NCI-H510A treated with DMSO at 0.1 percent for 48 hours (cell line): Measurements from ENCODE around the gene RASSF6.
"Not testable (repeated sequence)": the region's sequence is repeated elsewhere in the genome, so short reads cannot be mapped to it uniquely, and the experiment has no call there.

Experiments used
- DNase-seq: peaks from one replicate; lab custom pipeline; 2025; lab: John Stamatoyannopoulos, UW

Gene RASSF6

DNA sequence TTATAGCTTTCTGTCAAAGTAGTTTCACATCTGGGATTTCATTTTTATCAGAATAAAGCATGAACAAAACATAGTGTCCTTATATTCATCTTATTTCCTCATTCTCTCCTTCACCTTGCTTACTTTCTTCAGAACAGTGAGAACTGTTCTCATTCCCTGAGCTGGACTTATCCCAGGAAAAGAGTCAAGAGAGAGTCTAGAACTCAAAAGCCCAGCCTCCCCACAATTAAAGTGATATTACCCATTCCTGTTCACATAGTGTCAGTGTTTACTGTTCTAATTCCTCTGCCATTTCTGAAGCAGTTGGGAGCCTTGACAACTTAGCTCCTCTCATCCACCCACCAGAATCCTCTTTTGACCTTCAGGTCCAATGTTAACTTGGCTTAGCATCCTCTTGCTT lies 42.9 kb downstream of the RASSF6 start:
- DNase-seq: no peak

DNA sequence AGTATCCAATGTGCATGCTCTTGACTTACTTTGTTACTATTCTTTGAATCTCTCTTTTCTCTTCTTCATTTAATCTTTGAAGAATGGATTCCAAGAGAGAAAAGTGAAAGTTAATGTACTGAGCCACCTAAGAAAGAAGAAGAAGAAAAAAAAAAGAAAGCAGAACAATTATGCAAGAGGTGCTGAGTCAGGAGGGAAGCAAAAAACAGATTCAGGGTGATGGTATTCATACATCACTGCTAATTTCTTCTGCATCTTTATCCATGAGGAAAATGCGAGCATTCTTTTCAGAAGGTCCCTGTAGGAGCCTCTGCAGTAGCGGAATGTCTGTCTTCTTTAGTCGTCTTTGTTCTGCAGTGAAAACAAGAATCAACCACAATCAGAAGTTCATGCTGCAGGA lies 43.9 kb downstream of the RASSF6 start:
- no peak for DNase-seq

DNA sequence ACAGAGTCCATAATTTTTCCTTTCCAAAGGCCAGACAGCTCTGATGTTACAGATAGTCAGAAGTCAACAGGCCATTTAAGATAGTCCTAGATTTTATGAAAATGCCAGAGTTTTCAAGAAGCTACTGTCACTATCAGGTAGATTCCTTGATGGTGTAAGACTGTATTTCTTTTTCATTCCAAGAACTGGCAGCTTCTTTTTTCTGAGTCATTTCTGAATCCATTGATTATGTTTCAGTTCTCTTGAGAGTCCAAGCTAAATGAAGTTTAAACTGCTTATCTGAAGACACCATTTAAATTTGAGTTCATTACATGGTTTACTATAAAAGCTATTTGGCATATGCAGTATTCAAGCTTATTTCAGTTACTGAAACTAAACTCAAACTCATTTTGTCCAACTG lies 44.6 kb downstream of the RASSF6 start:
- DNase-seq: no peak

DNA sequence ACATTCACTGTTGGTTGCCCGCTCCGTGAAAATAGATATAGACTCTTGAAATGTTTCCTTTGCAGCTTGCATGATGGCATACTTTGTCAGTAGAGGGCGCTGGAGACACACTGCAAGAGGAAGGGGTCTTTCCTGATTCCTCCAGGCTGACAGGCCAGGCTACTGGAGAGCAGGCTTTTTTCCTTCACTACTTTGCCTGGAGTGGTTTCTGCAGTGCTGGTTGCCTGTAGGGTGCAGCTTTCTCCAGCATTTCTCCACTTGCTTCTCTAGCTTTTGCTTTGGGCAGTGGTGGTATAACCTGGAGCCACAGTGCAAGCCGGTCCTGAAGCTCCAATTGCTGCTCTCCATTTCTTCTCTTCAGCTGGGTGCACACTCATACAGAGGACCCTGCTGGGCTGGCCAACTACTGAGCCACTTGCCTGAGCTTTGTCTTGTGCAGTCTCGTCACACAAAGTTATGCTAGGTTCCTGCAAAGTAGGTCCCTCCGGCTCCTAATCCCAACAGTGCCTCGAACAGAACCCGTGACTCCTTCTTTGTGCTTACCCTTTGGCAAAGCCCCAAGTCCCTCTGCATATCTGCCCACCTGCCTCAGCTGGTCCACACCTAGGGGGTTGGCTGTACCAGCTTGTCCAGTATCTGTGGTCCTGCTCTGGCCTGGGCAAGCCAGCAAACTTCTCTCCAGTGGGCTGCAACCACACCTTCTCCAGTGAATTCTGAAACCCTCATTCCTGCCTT lies 46.3 kb downstream of the RASSF6 start:
- DNase-seq: peak; percentile 98

DNA sequence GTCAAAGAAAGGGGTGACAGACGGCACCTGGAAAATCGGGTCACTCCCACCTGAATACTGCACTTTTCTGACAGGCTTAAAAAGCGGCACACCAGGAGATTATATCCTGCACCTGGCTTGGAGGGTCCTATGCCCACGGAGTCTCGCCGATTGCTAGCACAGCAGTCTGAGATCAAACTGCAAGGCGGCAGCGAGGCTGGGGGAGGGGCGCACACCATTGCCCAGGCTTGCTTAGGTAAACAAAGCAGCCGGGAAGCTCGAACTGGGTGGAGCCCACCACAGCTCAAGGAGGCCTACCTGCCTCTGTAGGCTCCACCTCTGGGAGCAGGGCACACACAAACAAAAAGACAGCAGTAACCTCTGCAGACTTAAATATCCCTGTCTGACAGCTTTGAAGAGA lies 69.4 kb downstream of the RASSF6 start:
- not testable (repeated sequence) for DNase-seq

DNA sequence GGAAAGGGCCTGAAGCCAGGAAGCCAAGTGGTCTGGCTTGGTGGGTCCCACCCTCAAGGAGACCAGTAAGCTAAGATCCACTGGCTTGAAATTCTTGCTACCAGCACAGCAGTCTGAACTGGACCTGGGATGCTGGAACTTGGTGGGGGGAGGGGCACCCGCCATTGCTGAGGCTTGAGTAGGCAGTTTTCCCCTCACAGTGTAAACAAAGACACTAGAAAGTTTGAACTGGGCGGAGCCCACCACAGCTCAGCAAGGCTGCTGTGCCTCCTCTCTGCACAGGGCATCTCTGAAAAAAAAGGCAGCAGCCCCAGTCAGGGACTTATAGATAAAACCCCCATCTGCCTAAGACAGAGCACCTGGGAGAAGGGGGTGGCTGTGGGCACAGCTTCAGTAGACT lies 75.6 kb downstream of the RASSF6 start:
- DNase-seq: no peak

DNA sequence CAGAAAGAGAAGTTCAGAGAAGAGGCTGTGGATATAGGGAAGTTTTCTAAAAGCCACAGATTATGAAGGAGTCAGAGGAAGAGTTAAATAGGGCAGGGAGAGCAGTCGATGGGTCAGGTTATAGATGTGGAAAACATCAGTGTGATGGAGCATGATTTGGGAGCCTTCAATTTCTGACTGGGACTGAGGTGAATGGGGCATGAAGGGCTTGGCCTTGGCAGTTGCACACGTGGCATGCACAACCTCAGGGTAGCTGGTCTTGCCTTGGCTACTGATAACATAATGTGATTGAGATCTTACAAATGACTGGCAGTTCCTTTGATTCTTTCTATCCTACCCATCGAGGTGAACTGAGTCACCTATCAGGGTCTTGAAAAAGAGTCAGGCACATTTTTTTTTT lies 79.0 kb downstream of the RASSF6 start:
- DNase-seq: no peak

DNA sequence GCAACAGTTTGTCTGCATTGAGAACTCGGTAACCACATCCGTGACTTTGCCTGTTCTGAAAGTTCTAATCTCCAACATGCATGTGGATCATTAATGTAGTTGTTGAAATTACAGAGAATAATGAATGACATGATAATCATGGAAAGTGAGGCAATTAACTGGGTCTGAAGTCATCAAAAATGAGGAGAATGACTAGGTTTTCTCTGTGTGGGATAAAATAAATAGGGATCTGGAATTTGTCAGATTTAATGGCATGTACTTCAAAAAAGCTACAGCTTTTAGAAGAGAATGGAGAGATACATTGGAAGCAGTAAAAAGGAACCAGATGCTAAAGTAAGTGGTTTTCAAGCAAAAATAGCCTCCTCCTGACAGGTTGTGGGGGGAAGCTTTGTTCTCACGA lies 79.4 kb downstream of the RASSF6 start:
- no peak for DNase-seq

DNA sequence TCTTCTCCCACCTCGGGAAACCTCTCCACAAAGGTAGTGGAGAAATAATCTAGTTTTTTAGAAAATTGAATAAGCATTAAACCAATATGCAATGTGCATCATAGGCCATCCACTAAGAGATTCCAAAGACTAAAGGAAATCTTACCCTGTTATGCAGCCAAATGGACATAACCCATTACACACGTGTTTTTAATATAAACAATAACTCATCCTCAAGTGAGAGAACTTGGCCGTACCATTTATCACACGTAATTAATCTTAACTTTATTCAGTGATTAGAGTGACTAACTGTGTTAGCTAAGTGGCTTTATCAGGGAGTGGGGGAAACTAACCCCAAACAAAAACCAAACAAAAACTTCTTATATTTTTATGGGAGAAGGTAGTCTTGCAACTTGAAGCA lies 80.8 kb downstream of the RASSF6 start:
- no peak for DNase-seq

DNA sequence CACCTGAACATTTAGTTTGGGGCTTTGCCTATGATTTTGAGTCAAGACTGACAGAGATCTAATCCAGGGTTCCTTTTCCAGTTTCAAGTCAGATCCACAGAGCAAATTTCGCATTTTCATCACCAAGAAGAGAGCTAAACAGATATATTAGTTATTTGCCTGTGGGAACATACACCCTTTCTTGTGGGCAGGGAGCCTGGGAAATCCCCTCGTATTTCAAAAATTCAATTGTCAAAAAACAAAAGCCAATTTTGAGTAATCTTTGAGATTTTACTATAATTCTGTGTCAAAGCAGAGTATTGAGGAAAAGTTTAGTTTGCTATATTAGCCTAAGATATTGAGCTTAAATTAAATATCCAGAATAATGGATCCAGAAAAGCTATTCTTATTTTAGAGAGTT lies 82.1 kb downstream of the RASSF6 start:
- DNase-seq: no peak

DNA sequence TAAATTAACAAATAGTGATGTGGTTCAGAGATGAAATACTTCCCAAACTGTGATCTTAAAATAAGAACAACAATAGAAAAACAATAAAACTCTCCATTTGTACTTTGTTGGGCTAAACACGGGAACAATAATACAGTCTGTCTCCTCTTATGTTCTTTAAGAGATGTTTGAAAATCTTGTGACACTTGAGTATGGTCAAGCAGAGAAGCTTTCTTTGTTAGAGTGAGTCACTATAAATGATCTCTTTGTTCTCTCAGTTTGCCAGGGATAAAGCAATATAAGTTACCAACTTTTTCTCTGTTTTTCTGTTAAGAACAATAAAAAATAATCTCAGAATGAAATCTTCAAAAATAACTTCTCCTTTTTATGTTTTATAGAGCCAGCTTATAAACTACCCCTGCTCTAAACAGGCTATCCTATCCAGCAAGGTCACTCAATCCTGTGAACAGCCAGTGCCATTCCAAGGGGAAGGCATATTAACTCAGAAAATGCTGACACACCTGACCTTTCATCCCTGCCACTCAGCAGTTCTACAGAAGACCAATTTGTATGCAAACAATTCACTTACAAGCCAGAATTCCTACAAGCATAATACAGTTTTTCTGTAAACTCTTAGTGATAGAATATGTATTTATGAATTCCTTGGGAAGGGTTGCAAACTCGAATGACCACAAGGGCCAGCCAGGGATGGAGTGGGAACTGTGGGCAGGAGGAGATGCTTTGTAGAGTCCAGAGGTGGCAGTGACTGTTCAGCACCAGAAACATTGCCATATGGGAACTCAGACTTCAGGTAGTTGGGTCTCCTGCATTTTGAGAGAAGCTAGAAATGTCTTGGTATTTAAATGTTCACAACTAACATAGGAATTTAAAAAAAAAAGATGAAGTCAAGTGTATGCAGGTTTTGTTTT lies 86.5 kb downstream of the RASSF6 start:
- DNase-seq: no peak

DNA sequence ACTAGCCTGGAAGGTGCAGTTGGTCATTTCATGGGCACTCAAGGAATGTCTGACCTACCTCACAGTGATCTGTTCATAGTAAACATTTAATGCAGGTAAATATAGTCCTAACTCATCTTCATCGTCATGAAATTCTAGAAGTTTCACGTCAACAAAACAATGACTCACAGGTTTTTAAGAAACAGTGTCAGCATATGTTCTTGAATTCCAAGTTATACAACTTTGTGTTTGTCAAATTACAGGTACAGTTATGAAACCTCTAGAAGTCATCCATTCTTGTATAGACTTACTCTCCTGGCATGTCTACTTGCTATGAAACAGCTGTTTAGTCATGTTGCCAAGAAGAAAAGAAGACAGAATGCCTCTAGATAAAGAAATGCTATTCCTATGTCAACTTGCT lies 92.1 kb downstream of the RASSF6 start:
- no peak for DNase-seq

DNA sequence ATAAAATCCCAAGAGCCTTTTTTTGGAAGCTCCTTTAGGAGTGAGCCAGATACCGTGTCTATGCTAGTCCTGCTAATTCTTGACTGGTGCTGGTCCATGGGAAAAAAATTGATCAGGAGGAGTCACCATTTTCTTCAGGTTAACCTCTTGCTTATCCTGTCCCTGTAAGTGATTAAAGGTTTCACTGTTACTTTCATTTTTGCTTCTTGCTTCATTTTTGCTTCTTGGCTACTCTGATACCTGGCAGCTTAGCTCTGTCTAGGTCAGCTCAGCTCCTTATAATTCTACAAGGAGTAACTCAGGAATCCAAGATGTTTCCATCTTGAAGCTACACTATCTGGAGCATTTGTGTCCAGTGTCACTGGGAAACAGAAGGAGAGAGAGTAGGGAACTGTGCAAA lies 93.0 kb downstream of the RASSF6 start:
- DNase-seq: no peak

DNA sequence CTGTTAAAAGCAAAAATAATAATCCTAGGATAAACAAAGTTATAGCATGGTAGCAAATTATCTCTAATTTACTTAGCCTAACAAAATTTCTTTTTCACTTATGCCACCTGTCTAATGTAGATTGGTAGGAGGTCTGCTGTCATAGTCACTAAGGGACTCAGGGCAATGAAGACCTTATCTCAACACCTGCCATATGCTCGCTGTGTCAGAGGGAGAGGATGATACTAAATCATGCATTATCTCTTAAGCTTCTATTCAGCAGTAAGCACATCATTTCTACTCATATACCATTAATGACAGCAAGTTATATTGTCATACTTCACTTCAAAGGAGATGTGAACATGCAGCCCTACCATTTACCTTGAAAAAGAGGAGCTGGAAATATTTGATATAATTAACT lies 94.6 kb downstream of the RASSF6 start:
- no peak for DNase-seq

DNA sequence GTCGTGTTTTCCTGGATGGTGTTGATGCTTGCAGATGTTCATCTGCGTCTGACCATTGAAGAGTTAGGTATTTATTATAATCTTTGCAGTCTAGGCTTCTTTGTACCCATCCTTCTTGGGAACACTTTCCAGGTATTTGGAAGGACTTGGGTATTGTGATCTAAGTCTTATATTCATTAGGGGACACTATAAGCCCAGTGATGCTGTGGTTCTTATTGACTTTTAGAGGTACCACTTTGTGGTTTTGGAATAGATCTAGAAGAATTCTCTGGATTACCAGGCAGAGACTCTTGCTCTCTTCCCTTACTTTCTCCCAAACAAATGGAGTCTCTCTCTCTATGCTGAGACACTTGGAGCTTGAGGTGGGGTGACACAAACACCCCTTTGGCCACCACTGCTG lies 97.1 kb downstream of the RASSF6 start:
- DNase-seq: no peak
